GM21515 (cell line): ENCODE measurements around the gene CCDC137.

Experiments used
- ATAC-seq: cut with Tn5 transposase; IDR thresholded peaks from one replicate; pipeline ENCODE4 v1.9.1; 2021; ENCODE audit not compliant: unreplicated experiment

CCDC137 gene

GRCh38 chr17:81714412-81715106 lies 48.0 kb downstream of the CCDC137 start:
- no peak for ATAC-seq

GRCh38 chr17:81715107-81715871 lies 48.8 kb downstream of the CCDC137 start:
- ATAC-seq: no peak

- ATAC-seq: no peak
Measured at GRCh38 chr17:81715872-81716673, 49.5 kb downstream of the CCDC137 start.

- no peak for ATAC-seq
Measured at GRCh38 chr17:81716674-81716996, 50.1 kb downstream of the CCDC137 start.

- ATAC-seq: no peak
Measured at GRCh38 chr17:81717049-81717765, 50.7 kb downstream of the CCDC137 start.

- ATAC-seq: no peak
Measured at GRCh38 chr17:81717766-81718089, 51.2 kb downstream of the CCDC137 start.

- ATAC-seq: no peak
Measured at GRCh38 chr17:81719410-81720266, 53.1 kb downstream of the CCDC137 start.

- no peak for ATAC-seq
Measured at GRCh38 chr17:81720267-81721071, 53.9 kb downstream of the CCDC137 start.

- no peak for ATAC-seq
Measured at GRCh38 chr17:81722184-81723120, 55.9 kb downstream of the CCDC137 start.
